A549 (cell line): ENCODE data around the gene PHF20. TPM values are rescaled to one million over a fixed set of nuclear protein-coding genes. Genes with fewer than 3 reads are reported as not detected.
A peak's percentile ranks its signal among the peaks of the same experiment; 100 is the strongest.

Source experiments
- ATAC-seq, 2 experiments: fragments of 200-7000 bp in 1 of 2; fragments of >200 bp in 1 of 2; cut with Nextera tagmentation in 1 of 2; cut with Tn5 transposase in 1 of 2; 3 replicates each; pipeline versions ENCODE4 v1.8.0 to v1.9.1; 2018 to 2020; ENCODE audit warnings: mild to moderate bottlenecking in 1 of 2, moderate library complexity in 1 of 2
- CTCF ChIA-PET: fragments of 300-600 bp; sonication (Branson Sonifier 250); formaldehyde crosslinking; extraction: SDS; loops from one replicate; lab custom pipeline; 2021; ENCODE audit warnings: antibody characterized with exemption, inconsistent platforms; lab: Yijun Ruan, JAX
- POLR2A ChIA-PET: fragments of 350-600 bp; formaldehyde crosslinking; extraction: SDS; loops from one replicate; lab custom pipeline; 2021; ENCODE audit warnings: antibody characterized with exemption, inconsistent platforms; lab: Yijun Ruan, JAX
- DNase-seq, 2 experiments: peaks; one replicate each; pipeline versions ENCODE4 v3.0.0 to v3.0.0-alpha.2; 2011 to 2016; ENCODE audit warnings: low read depth in 1 of 2, low spot score in 1 of 2
- FAIRE-seq: peaks from 2 replicates; lab custom pipeline; 2011; peaks lifted over from hg19 to GRCh38; lab: Jason Lieb, UNC
- H3K27ac ChIP-seq, 2 experiments: fragments of >200 bp; sonication (Bioruptor Twin); formaldehyde crosslinking; 3 replicates each; pipeline ENCODE4 v1.5.1; 2016 to 2017
- H3K4me1 ChIP-seq: fragments of >200 bp; sonication (Bioruptor Twin); formaldehyde crosslinking; 3 replicates; pipeline ENCODE4 v1.6.1; 2016
- H3K4me2 ChIP-seq: fragments of >200 bp; sonication (Bioruptor Twin); formaldehyde crosslinking; 3 replicates; pipeline ENCODE4 v1.6.1; 2016
- H3K4me3 ChIP-seq: fragments of >200 bp; sonication (Bioruptor Twin); formaldehyde crosslinking; 3 replicates; pipeline ENCODE4 v1.5.1; 2016
- H3K9me3 ChIP-seq: fragments of >200 bp; sonication (Bioruptor Twin); formaldehyde crosslinking; 3 replicates; pipeline ENCODE4 v1.6.1; 2016
- CBX2 ChIP-seq: fragments of 200-600 bp; sonication (generic); IDR thresholded peaks from 2 replicates; pipeline ENCODE4 v1.6.1; 2016; ENCODE audit warnings: low read depth, mild to moderate bottlenecking, borderline replicate concordance
- CHD2 ChIP-seq: fragments of 150-350 bp; IDR thresholded peaks from 2 replicates; pipeline ENCODE4 v1.6.1; 2014; ENCODE audit warnings: low read length; ENCODE audit not compliant: partially characterized antibody
- CHD4 ChIP-seq: fragments of 200-600 bp; sonication (generic); IDR thresholded peaks from 2 replicates; pipeline ENCODE4 v1.6.1; 2016; ENCODE audit warnings: antibody characterized with exemption, mild to moderate bottlenecking, borderline replicate concordance
- EP300 ChIP-seq, 2 experiments: fragments of >200 bp; sonication (Bioruptor Twin); formaldehyde crosslinking; IDR thresholded peaks; 2 replicates in 1 of 2; 3 replicates in 1 of 2; pipeline ENCODE4 v1.6.1; 2016 to 2017
- ESRRA ChIP-seq: fragments of 150-350 bp; IDR thresholded peaks from 2 replicates; pipeline ENCODE4 v1.6.1; 2014; ENCODE audit warnings: mild to moderate bottlenecking, low read length, borderline replicate concordance
- FOXS1 ChIP-seq: fragments of 250-450 bp; sonication (Bioruptor Pico); IDR thresholded peaks from 2 replicates; pipeline ENCODE4 v1.5.0; 2020; ENCODE audit warnings: mild to moderate bottlenecking, moderate library complexity
- KDM5A ChIP-seq: fragments of 200-600 bp; sonication (generic); IDR thresholded peaks from 2 replicates; pipeline ENCODE4 v1.6.1; 2016; ENCODE audit warnings: antibody characterized with exemption, mild to moderate bottlenecking
- NFE2L2 ChIP-seq: fragments of 150-350 bp; conservative IDR thresholded peaks from 2 replicates; pipeline ENCODE4 v1.6.1; 2014; ENCODE audit warnings: low read length
- POLR2AphosphoS2 ChIP-seq: conservative IDR thresholded peaks from 2 replicates; pipeline ENCODE4 v1.6.1; 2012; ENCODE audit warnings: low read length, improper control_type of control experiment, inconsistent platforms
- RCOR1 ChIP-seq: fragments of 150-350 bp; IDR thresholded peaks from 2 replicates; pipeline ENCODE4 v1.6.1; 2014; ENCODE audit warnings: antibody characterized with exemption, low read length, low read depth
- SMC3 ChIP-seq: fragments of >200 bp; sonication (Bioruptor Twin); formaldehyde crosslinking; IDR thresholded peaks from 3 replicates; pipeline ENCODE4 v1.6.1; 2018; ENCODE audit warnings: inconsistent platforms
- SREBF2 ChIP-seq: fragments of 450-650 bp; IDR thresholded peaks from 2 replicates; pipeline ENCODE4 v1.6.1; 2014; ENCODE audit warnings: mild to moderate bottlenecking, moderate library complexity
- TP53 ChIP-seq: fragments of 250-450 bp; sonication (Bioruptor Pico); IDR thresholded peaks from 2 replicates; pipeline ENCODE4 v1.5.0; 2021; ENCODE audit warnings: mild to moderate bottlenecking, moderate library complexity
- ZFP36 ChIP-seq: fragments of 450-650 bp; IDR thresholded peaks from 2 replicates; pipeline ENCODE4 v1.6.1; 2014; ENCODE audit warnings: borderline replicate concordance; ENCODE audit not compliant: partially characterized antibody
- WGBS: methylation state at CpG from one replicate; pipeline ENCODE4 v1.1.6; 2017; ENCODE audit errors: missing lambda C conversion rate; 5-methylcytosine and 5-hydroxymethylcytosine counted together
- polyA plus RNA-seq, 4 experiments: library from polyadenylated mRNA; depleted of rRNA in 3 of 4; stranded (reverse); fragments of >200 nt; fragmentation: RNase III in 1 of 4; extraction: RNeasy Plus Mini Kit Qiagen cat#74134 plus additional on column Dnase treatment in 1 of 4; gene quantifications; 2 replicates in 3 of 4; 3 replicates in 1 of 4; pipeline ENCODE4 v1.2.3, GENCODE V29; 2011 to 2017
- TF ChIP-seq, protein P1 (sequence below): fragments of 200-600 bp; sonication (generic); IDR thresholded peaks from 2 replicates; pipeline ENCODE4 v1.6.1; 2016; ENCODE audit warnings: antibody characterized with exemption, mild to moderate bottlenecking, moderate library complexity
- TF ChIP-seq, protein P2 (sequence below): IDR thresholded peaks from 2 replicates; pipeline ENCODE4 v1.6.1; 2012; ENCODE audit warnings: low read depth, borderline replicate concordance
- TF ChIP-seq, protein P3 (sequence below): fragments of 250-450 bp; sonication (Bioruptor Pico); IDR thresholded peaks from 2 replicates; pipeline ENCODE4 v1.5.0; 2020; ENCODE audit warnings: low read depth, mild to moderate bottlenecking, moderate library complexity
- TF ChIP-seq, protein P4 (sequence below): fragments of 250-450 bp; sonication (Bioruptor Pico); IDR thresholded peaks from 2 replicates; pipeline ENCODE4 v1.5.0; 2021; ENCODE audit warnings: mild to moderate bottlenecking, moderate library complexity, borderline replicate concordance

PHF20 gene
- polyA plus RNA-seq, 2 of the 4 experiments (the other 2 are of a cell fraction) = 24.0 to 32.8 TPM

DNA sequence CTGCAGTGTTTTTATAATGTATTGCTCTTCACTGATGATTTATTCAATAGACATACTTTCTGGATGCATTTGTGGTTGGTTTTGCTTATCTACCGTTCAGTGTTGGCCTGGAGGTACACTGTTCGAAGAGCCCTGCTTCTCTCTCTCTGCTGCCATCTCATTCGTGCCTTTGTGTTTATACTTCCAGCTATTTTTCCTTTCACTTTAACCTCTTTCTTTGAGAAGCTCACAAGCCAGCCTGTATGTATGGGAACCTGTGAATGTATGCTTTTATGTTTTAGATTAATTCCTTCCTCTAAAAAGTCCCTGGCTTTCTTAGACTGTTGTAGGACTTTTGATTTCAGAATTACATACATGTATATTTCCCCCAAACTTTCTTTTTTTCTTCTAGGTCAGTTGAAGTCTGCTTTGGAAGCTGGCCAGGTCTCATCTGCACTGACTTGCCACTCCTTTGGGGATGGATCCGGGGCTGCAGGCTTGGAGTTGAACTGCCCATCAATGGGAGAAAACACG, 99.5 kb downstream of the PHF20 start (continued):
- TF ChIP-seq, protein P1, sequence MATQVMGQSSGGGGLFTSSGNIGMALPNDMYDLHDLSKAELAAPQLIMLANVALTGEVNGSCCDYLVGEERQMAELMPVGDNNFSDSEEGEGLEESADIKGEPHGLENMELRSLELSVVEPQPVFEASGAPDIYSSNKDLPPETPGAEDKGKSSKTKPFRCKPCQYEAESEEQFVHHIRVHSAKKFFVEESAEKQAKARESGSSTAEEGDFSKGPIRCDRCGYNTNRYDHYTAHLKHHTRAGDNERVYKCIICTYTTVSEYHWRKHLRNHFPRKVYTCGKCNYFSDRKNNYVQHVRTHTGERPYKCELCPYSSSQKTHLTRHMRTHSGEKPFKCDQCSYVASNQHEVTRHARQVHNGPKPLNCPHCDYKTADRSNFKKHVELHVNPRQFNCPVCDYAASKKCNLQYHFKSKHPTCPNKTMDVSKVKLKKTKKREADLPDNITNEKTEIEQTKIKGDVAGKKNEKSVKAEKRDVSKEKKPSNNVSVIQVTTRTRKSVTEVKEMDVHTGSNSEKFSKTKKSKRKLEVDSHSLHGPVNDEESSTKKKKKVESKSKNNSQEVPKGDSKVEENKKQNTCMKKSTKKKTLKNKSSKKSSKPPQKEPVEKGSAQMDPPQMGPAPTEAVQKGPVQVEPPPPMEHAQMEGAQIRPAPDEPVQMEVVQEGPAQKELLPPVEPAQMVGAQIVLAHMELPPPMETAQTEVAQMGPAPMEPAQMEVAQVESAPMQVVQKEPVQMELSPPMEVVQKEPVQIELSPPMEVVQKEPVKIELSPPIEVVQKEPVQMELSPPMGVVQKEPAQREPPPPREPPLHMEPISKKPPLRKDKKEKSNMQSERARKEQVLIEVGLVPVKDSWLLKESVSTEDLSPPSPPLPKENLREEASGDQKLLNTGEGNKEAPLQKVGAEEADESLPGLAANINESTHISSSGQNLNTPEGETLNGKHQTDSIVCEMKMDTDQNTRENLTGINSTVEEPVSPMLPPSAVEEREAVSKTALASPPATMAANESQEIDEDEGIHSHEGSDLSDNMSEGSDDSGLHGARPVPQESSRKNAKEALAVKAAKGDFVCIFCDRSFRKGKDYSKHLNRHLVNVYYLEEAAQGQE = no peak
- TF ChIP-seq NFE2L2 (no peak), SREBF2 (no peak)
- TF ChIP-seq, protein P2, sequence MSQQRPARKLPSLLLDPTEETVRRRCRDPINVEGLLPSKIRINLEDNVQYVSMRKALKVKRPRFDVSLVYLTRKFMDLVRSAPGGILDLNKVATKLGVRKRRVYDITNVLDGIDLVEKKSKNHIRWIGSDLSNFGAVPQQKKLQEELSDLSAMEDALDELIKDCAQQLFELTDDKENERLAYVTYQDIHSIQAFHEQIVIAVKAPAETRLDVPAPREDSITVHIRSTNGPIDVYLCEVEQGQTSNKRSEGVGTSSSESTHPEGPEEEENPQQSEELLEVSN = no peak

DNA sequence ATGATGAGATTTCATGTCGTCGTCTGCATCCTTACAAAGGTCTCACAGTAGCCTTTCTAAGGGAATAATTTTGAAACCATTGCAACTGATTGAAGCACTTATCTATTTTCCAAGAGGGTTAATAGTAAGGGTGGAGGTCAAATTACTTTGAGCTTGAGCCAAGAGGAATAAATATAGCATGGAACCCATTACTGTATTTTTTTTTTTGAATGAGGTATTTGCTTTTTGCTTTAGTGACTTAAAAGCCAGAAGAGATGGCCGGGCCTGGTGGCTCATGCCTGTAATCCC, 104.2 kb downstream of the PHF20 start:
- no peak overlapping the region for H3K4me3 ChIP-seq
- no peak for FAIRE-seq
- POLR2A ChIA-PET = interaction anchor here (1.2 to 1.9 kb wide), 2 partner anchors 78 to 134 kb away, joined by 4 to 8 read pairs; partner anchors contain the start of genes RBM39 and SCAND1

DNA sequence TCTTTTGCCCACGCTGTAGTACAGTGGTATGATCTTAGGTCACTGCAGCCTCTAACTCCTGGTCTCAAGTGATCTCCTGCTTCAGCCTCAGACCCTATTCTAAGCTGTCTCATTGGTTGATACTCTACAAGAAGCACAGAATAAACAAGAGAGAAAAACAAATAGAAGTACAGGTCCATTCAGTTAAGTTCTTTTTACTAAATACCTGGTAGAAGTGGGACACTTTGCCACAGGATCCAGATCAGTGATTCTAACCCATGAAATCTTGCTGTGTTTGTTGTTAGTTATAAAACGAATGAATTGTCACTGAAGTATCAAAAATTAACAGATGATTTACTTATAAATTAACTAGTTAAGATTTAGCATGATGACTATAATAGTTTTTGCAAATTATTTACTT, 105.8 kb downstream of the PHF20 start:
- WGBS = 77% methylated on average over 2 of the region's 2 CpGs
- H3K27ac ChIP-seq = peak overlapping the region in 1 of 2 experiments; percentile 7; a peak in 1 of 6 replicates
- ChIA-PET POLR2A (no interaction called here), CTCF (no interaction called here)
- no peak overlapping the region for H3K4me2 ChIP-seq
- no peaks in the 10 kb centered on the region for H3K9me3 ChIP-seq
- H3K4me1 ChIP-seq = peaks cover 69% of the 10 kb centered on the region
- no peak overlapping the region for H3K4me3 ChIP-seq
- TF ChIP-seq TP53 = no peak
- TF ChIP-seq SREBF2 = no peak
- DNase-seq (no peak), ATAC-seq (no peak), FAIRE-seq (no peak)

More for the DNA sequence above, 104.2 kb downstream of the PHF20 start:
- Histone ChIP-seq H3K27ac (peak overlapping the region; percentile 67 to 82), H3K4me1 (peaks cover 74% of the 10 kb centered on the region), H3K4me2 (peak overlapping the region; percentile 63), H3K9me3 (no peaks in the 10 kb centered on the region)
- TF ChIP-seq KDM5A (no peak), CHD4 (no peak), FOXS1 (no peak), SMC3 (no peak), ESRRA (no peak)
- no peak for ATAC-seq
- CTCF ChIA-PET = interaction anchor here (0.6 to 4.7 kb wide), 6 partner anchors 9 to 711 kb away, joined by 3 to 27 read pairs (median 4); partner anchors contain the start of gene SCAND1
- no peak for DNase-seq
- WGBS = 77% methylated on average over 3 of the region's 3 CpGs

DNA sequence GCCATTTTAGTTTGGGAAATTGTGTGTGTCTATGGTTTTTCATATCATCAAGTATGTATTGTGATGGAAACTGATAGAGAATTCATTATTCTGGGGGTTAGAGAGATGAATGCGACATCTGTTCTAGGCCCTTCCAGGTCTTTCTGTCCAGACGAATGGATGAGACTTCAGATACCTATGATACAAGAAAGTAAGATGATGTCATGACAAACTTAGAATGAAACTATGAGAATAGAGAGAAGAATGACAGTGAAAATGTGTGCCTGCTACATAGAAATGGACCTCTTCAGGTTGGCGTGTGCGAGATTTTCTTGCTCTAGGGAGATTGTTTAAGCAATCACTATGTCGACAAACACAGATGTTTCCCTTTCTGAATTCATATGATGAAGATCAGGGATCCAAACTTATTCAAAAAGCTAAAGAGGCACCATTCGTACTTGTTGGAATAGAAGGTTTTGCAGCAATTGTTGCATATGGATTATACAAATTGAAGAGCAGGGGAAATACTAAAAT, 106.4 kb downstream of the PHF20 start:
- FAIRE-seq (no peak), ATAC-seq (no peak), DNase-seq (no peak)
- Histone ChIP-seq H3K4me3 (no peak overlapping the region), H3K27ac (peak overlapping the region in 1 of 2 experiments; percentile 11; a peak in 1 of 6 replicates), H3K4me2 (no peak overlapping the region), H3K4me1 (peaks cover 69% of the 10 kb centered on the region), H3K9me3 (no peaks in the 10 kb centered on the region)
- ChIA-PET POLR2A (no interaction called here), CTCF (no interaction called here)
- WGBS = 90% methylated on average over 6 of the region's 6 CpGs
- TF ChIP-seq RCOR1 (no peak), ZFP36 (no peak), CBX2 (no peak), TP53 (no peak), CHD2 (no peak), EP300 (IDR thresholded peaks at IDR 0.05) (no peak), POLR2AphosphoS2 (no peak)
- TF ChIP-seq, protein P3, sequence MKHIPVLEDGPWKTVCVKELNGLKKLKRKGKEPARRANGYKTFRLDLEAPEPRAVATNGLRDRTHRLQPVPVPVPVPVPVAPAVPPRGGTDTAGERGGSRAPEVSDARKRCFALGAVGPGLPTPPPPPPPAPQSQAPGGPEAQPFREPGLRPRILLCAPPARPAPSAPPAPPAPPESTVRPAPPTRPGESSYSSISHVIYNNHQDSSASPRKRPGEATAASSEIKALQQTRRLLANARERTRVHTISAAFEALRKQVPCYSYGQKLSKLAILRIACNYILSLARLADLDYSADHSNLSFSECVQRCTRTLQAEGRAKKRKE (CRISPR knock-in tag) = no peak
- TF ChIP-seq, protein P4, sequence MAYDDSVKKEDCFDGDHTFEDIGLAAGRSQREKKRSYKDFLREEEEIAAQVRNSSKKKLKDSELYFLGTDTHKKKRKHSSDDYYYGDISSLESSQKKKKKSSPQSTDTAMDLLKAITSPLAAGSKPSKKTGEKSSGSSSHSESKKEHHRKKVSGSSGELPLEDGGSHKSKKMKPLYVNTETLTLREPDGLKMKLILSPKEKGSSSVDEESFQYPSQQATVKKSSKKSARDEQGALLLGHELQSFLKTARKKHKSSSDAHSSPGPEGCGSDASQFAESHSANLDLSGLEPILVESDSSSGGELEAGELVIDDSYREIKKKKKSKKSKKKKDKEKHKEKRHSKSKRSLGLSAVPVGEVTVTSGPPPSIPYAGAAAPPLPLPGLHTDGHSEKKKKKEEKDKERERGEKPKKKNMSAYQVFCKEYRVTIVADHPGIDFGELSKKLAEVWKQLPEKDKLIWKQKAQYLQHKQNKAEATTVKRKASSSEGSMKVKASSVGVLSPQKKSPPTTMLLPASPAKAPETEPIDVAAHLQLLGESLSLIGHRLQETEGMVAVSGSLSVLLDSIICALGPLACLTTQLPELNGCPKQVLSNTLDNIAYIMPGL = no peak
